Measurements from ENCODE around the gene PRR20G.

PRR20G gene

DNA sequence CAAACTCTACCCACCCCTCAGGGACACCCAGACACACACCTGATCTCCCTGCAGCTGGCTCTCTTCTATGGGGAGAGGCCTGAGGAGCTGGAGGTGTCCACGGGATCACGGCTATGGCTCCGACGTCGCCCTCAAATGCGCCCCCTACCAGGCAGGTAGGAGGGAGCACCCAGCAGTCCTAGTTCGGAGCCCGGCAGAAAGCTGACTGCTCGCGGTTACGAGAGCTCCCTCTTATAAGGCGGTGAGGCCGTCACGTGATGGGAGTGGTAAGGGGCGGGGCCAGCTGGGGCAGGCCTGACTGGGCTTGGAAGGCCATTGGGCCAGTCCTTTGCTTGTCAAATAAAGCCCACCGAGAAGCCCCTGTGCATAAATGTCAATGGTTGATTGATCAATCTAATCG, at the start of gene PRR20G:
PRR20G (minus strand) TSS at position 207 of the 400 bp plus-strand sequence. CDS start 681 bp downstream, outside the sequence.
- Histone ChIP-seq H3K9me3 (ENCODE audit: insufficient read depth, low read length) (no peaks in the 10 kb centered on the region; the same call in 1 of the 2 replicates), H3K4me1 (ENCODE audit: low read length) (peaks cover 4% of the 10 kb centered on the region; the same call in 1 of the 2 replicates), H3K4me2 (ENCODE audit: low read length) (no peak within 1 kb of the TSS), H3K27me3 (ENCODE audit: low read depth, low read length) (no peaks in the 10 kb centered on the region), H3K36me3 (replicated peaks; ENCODE audit: low read depth, low read length) (no peaks in the 10 kb centered on the region), H4K20me1 (ENCODE audit: insufficient read depth, low read length) (no peaks in the 10 kb centered on the region), H3K79me2 (ENCODE audit: low read length) (no peaks in the 10 kb centered on the region), H2AFZ (ENCODE audit: low read depth, low read length) (no peak within 1 kb of the TSS), H3K4me3 (ENCODE audit: low read length) (no peak within 1 kb of the TSS), H3K9ac (ENCODE audit: low read length) (no peak within 1 kb of the TSS), H3K27ac (ENCODE audit: low read length) (no peak within 1 kb of the TSS)
- TF ChIP-seq EZH2phosphoT487 (IDR thresholded peaks at IDR 0.05; ENCODE audit: low read depth), result no peak
- TF ChIP-seq, protein P1, sequence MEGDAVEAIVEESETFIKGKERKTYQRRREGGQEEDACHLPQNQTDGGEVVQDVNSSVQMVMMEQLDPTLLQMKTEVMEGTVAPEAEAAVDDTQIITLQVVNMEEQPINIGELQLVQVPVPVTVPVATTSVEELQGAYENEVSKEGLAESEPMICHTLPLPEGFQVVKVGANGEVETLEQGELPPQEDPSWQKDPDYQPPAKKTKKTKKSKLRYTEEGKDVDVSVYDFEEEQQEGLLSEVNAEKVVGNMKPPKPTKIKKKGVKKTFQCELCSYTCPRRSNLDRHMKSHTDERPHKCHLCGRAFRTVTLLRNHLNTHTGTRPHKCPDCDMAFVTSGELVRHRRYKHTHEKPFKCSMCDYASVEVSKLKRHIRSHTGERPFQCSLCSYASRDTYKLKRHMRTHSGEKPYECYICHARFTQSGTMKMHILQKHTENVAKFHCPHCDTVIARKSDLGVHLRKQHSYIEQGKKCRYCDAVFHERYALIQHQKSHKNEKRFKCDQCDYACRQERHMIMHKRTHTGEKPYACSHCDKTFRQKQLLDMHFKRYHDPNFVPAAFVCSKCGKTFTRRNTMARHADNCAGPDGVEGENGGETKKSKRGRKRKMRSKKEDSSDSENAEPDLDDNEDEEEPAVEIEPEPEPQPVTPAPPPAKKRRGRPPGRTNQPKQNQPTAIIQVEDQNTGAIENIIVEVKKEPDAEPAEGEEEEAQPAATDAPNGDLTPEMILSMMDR (IDR thresholded peaks at IDR 0.05; ENCODE audit: low read depth, low read length), result no peak

- Histone ChIP-seq H3K4me3 (ENCODE audit: low read length) (no peak overlapping the region), H3K9ac (ENCODE audit: low read length) (no peak overlapping the region), H3K27me3 (ENCODE audit: low read depth, low read length) (0 out of 2 replicates have a peak, but pooled peaks cover 8% of the 10 kb centered on the region), H3K4me2 (ENCODE audit: low read length) (no peak overlapping the region), H3K79me2 (ENCODE audit: low read length) (no peaks in the 10 kb centered on the region), H2AFZ (ENCODE audit: low read depth, low read length) (no peak overlapping the region), H3K27ac (ENCODE audit: low read length) (no peak overlapping the region), H3K9me3 (ENCODE audit: insufficient read depth, low read length) (no peaks in the 10 kb centered on the region), H3K4me1 (ENCODE audit: low read length) (peaks cover 9% of the 10 kb centered on the region), H4K20me1 (ENCODE audit: insufficient read depth, low read length) (no peaks in the 10 kb centered on the region), H3K36me3 (replicated peaks; ENCODE audit: low read depth, low read length) (no peaks in the 10 kb centered on the region)
- no peak for TF ChIP-seq EZH2phosphoT487 (IDR thresholded peaks at IDR 0.05; ENCODE audit: low read depth)
- TF ChIP-seq, protein P1 (IDR thresholded peaks at IDR 0.05; ENCODE audit: low read depth, low read length), result no peak
Measured at GRCh38 chr3:127337001-127337400, 49.2 kb upstream of the PRR20G start.

GRCh38 chr3:127336101-127336500, 48.3 kb upstream of the PRR20G start:
- Histone ChIP-seq H3K9ac (ENCODE audit: low read length) (no peak overlapping the region), H3K27ac (ENCODE audit: low read length) (no peak overlapping the region), H4K20me1 (ENCODE audit: insufficient read depth, low read length) (no peaks in the 10 kb centered on the region), H3K4me2 (ENCODE audit: low read length) (no peak overlapping the region), H3K36me3 (replicated peaks; ENCODE audit: low read depth, low read length) (no peaks in the 10 kb centered on the region), H2AFZ (ENCODE audit: low read depth, low read length) (no peak overlapping the region), H3K4me3 (ENCODE audit: low read length) (no peak overlapping the region), H3K4me1 (ENCODE audit: low read length) (peaks cover 9% of the 10 kb centered on the region), H3K27me3 (ENCODE audit: low read depth, low read length) (0 out of 2 replicates have a peak, but pooled peaks cover 8% of the 10 kb centered on the region), H3K79me2 (ENCODE audit: low read length) (no peaks in the 10 kb centered on the region), H3K9me3 (ENCODE audit: insufficient read depth, low read length) (no peaks in the 10 kb centered on the region)
- TF ChIP-seq EZH2phosphoT487 (IDR thresholded peaks at IDR 0.05; ENCODE audit: low read depth), result no peak
- TF ChIP-seq, protein P1 (IDR thresholded peaks at IDR 0.05; ENCODE audit: low read depth, low read length), result no peak

DNA sequence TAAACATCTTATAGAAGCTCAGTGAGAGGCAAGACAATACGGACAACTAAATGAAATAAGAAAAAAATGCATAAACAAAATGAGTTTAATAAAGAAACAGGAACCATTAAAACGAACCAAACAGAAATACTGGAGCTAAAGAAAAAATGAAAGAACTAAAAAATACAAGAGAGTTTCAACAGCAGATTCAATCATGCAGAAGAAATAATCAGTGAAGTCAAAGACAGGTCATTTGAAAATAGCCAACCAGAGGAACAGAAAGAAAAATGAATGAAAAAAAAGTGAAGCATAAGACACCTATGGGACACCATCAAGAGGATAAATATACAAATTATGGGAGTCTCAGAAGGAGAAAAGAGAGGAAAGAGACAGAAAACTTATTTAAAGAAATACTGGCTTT, 42.5 kb upstream of the PRR20G start:
- Histone ChIP-seq H3K79me2 (ENCODE audit: low read length) (no peaks in the 10 kb centered on the region), H3K27me3 (ENCODE audit: low read depth, low read length) (peaks cover 8% of the 10 kb centered on the region; the same call in 1 of the 2 replicates), H3K27ac (ENCODE audit: low read length) (no peak overlapping the region), H3K4me1 (ENCODE audit: low read length) (no peaks in the 10 kb centered on the region), H4K20me1 (ENCODE audit: insufficient read depth, low read length) (no peaks in the 10 kb centered on the region), H2AFZ (ENCODE audit: low read depth, low read length) (no peak overlapping the region), H3K36me3 (replicated peaks; ENCODE audit: low read depth, low read length) (no peaks in the 10 kb centered on the region), H3K4me2 (ENCODE audit: low read length) (no peak overlapping the region), H3K9ac (ENCODE audit: low read length) (no peak overlapping the region), H3K9me3 (ENCODE audit: insufficient read depth, low read length) (peaks cover 16% of the 10 kb centered on the region; the same call in 1 of the 2 replicates), H3K4me3 (ENCODE audit: low read length) (no peak overlapping the region)
- TF ChIP-seq, protein P1 (IDR thresholded peaks at IDR 0.05; ENCODE audit: low read depth, low read length), result no peak
- no peak for TF ChIP-seq EZH2phosphoT487 (IDR thresholded peaks at IDR 0.05; ENCODE audit: low read depth)

Data from OCI-LY3 (cell line).